Heart left ventricle (tissue), 13 donors: Measurements from ENCODE around the gene SEC14L3.

Experiments
- POLR2A ChIP-seq, 2 donors: fragments of 450-650 bp; IDR thresholded peaks; one replicate each; pipeline ENCODE4 v1.6.1; 2017; ENCODE audit warnings: antibody characterized with exemption in 2 of 2, mild to moderate bottlenecking in 2 of 2, moderate library complexity in 2 of 2
- TF ChIP-seq, protein P1 (sequence below), 12 donors: fragments of 200-600 bp; sonication (generic) in 4 of 12; IDR thresholded peaks; one replicate each; pipeline versions ENCODE4 v1.5.0 to v1.8.0; 2018 to 2022; ENCODE audit warnings: antibody characterized with exemption in 12 of 12, mild to moderate bottlenecking in 5 of 12
- donor health status: ischemic (EF 13 %, LVEDD 7.1; RV severe dilation, severe dysfunction).
- donor health status: DM: no; HTN: yes; CAD: no.
- donor health status: DM: no; HTN: no; CAD: no.
- donor health status: ischemic (EF 25% LVEDD 6.9; RV normal size, moderate dysfunction).
- donor health status: ischemic (EF 25% LVEDD 5.7; RV mildly dilated, moderate dysfunction).
- donor health status: ischemic (EF 35%, LVEDD 5.7; RV mildly dilated, moderate dysfunction).
- donor health status: nonischemic (EF 11% LVEDD 7.7; RV severe dilation, severe dysfunction).
- donor health status: DM: yes; HTN: yes; CAD: no.
- donor health status: PGD.
- donor health status: ischemic (EF 29% LVEDD 5.4; RV normal size, mild dysfunction).
- donor health status: nonischemic (EF 23%, LVEDD 6.1; RV moderate dilation, normal function).

DNA sequence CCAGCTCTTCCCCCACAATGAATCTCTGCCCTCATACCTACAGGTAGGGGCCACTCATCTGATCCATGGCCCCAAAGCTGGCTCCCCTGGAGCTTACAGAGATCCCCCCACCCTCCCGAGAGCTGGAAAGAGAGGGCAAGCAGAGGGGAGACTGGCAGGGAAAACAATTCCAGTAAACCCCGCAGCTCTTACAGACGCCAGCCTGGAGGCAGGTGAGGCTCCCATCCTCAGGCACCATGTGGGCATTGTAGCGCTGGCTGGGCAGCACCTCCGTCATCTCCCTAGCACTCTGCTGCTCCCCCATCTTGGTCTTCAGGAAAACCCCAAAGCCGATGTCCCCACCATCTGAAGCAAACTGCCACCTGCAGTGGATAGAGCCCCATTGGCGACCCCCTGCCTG is 19.6 kb upstream of the SEC14L3 start:
- TF ChIP-seq, protein P1, sequence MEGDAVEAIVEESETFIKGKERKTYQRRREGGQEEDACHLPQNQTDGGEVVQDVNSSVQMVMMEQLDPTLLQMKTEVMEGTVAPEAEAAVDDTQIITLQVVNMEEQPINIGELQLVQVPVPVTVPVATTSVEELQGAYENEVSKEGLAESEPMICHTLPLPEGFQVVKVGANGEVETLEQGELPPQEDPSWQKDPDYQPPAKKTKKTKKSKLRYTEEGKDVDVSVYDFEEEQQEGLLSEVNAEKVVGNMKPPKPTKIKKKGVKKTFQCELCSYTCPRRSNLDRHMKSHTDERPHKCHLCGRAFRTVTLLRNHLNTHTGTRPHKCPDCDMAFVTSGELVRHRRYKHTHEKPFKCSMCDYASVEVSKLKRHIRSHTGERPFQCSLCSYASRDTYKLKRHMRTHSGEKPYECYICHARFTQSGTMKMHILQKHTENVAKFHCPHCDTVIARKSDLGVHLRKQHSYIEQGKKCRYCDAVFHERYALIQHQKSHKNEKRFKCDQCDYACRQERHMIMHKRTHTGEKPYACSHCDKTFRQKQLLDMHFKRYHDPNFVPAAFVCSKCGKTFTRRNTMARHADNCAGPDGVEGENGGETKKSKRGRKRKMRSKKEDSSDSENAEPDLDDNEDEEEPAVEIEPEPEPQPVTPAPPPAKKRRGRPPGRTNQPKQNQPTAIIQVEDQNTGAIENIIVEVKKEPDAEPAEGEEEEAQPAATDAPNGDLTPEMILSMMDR (IDR thresholded peaks at IDR 0.05): no peak
- TF ChIP-seq POLR2A (IDR thresholded peaks at IDR 0.05): no peak
